Upper lobe of right lung (tissue), 1 donor: ENCODE measurements around the gene NAALADL1. TPM values are rescaled to one million over a fixed set of nuclear protein-coding genes. Genes with fewer than 3 reads are reported as not detected.

Experiments used
- ATAC-seq: fragments of 200-7000 bp; cut with Tn5 transposase; one replicate; pipeline ENCODE4 v1.9.1; 2020; ENCODE audit warnings: mild to moderate bottlenecking, moderate library complexity
- DNase-seq: peaks from one replicate; pipeline ENCODE4 v3.0.0-alpha.2; 2020
- H3K27ac ChIP-seq: fragments of 200-600 bp; one replicate; pipeline ENCODE4 v1.8.0; 2022
- H3K27me3 ChIP-seq: fragments of 200-600 bp; one replicate; pipeline ENCODE4 v1.8.0; 2022; ENCODE audit warnings: mild to moderate bottlenecking
- H3K36me3 ChIP-seq: fragments of 200-600 bp; one replicate; pipeline ENCODE4 v1.8.0; 2022
- H3K4me1 ChIP-seq: fragments of 200-600 bp; one replicate; pipeline ENCODE4 v1.8.0; 2022
- H3K4me3 ChIP-seq: fragments of 200-600 bp; one replicate; pipeline ENCODE4 v1.8.0; 2022; ENCODE audit warnings: mild to moderate bottlenecking
- H3K9me3 ChIP-seq: fragments of 200-600 bp; one replicate; pipeline ENCODE4 v1.8.0; 2022
- CTCF ChIP-seq: fragments of 200-600 bp; IDR thresholded peaks from one replicate; pipeline ENCODE4 v1.8.0; 2022; ENCODE audit warnings: antibody characterized with exemption
- intact Hi-C: fragments of 100-400 bp; cut with DNase I; formaldehyde crosslinking; loops from one replicate; pipeline ENCODE4 v1.11.0; 2022
- total RNA-seq: library from RNA; stranded (reverse); fragmentation: NEBNext Ultra II Directional; extraction: Animal tissue kit (Norgen Biotek cat#: 25700); gene quantifications from one replicate; pipeline ENCODE4 v1.2.1, GENCODE V29; 2021
- donor health status: DM: no; HTN: yes; CAD: no; lungs with severe emphysema.

NAALADL1 gene
- total RNA-seq, 1 donor from 2014 or later = 10.0 TPM

- Histone ChIP-seq H3K27me3 (no peaks in the 10 kb centered on the region), H3K4me1 (peaks cover 18% of the 10 kb centered on the region), H3K36me3 (peaks cover 19% of the 10 kb centered on the region), H3K4me3 (no peak overlapping the region), H3K27ac (no peak overlapping the region), H3K9me3 (no peaks in the 10 kb centered on the region)
- ATAC-seq (no peak), DNase-seq (no peak)
- intact Hi-C loops = no loop called here
- no peak for TF ChIP-seq CTCF
Observed at GRCh38 chr11:65016705-65017104, 41.6 kb downstream of the NAALADL1 start.

GRCh38 chr11:65014726-65015227 is 43.6 kb downstream of the NAALADL1 start:
- peak overlapping the region; percentile 87 for H3K4me3 ChIP-seq
- no peak for ATAC-seq
- peaks cover 18% of the 10 kb centered on the region for H3K4me1 ChIP-seq
- DNase-seq = no peak
- H3K27me3 ChIP-seq = no peaks in the 10 kb centered on the region
- intact Hi-C loops = no loop called here
- H3K27ac ChIP-seq = peak overlapping the region; percentile 98
- TF ChIP-seq CTCF = no peak
- H3K36me3 ChIP-seq = peaks cover 16% of the 10 kb centered on the region
- H3K9me3 ChIP-seq = no peaks in the 10 kb centered on the region

- peak; percentile 86 for TF ChIP-seq CTCF
- intact Hi-C loops = no loop called here
- DNase-seq (peak; percentile 96), ATAC-seq (peak; percentile 90)
- Histone ChIP-seq H3K9me3 (no peaks in the 10 kb centered on the region), H3K4me3 (peak within 1 kb of the TSS; percentile 87), H3K4me1 (peaks cover 18% of the 10 kb centered on the region), H3K36me3 (peaks cover 12% of the 10 kb centered on the region), H3K27ac (peak within 1 kb of the TSS; percentile 98), H3K27me3 (no peaks in the 10 kb centered on the region)
Observed at GRCh38 chr11:65013888-65014725, 44.2 kb downstream of the NAALADL1 start, which contains the start of gene ARL2. Gene ARL2, plus strand, starts transcription at chr11:65014160. Its CDS starts 48 bp downstream, at chr11:65014208.

GRCh38 chr11:65013130-65013887 is 45.0 kb downstream of the NAALADL1 start:
- H3K4me3 ChIP-seq = peak overlapping the region; percentile 87
- H3K36me3 ChIP-seq = peaks cover 5% of the 10 kb centered on the region
- peaks cover 18% of the 10 kb centered on the region for H3K4me1 ChIP-seq
- TF ChIP-seq CTCF = peak; percentile 72
- DNase-seq (peak; percentile 95), ATAC-seq (peak; percentile 92)
- H3K27ac ChIP-seq = peak overlapping the region; percentile 98
- H3K9me3 ChIP-seq = no peaks in the 10 kb centered on the region
- H3K27me3 ChIP-seq = no peaks in the 10 kb centered on the region
- intact Hi-C loops = no loop called here

- Histone ChIP-seq H3K27ac (no peak overlapping the region), H3K36me3 (no peaks in the 10 kb centered on the region), H3K4me1 (peaks cover 7% of the 10 kb centered on the region), H3K4me3 (no peak overlapping the region), H3K9me3 (no peaks in the 10 kb centered on the region), H3K27me3 (no peaks in the 10 kb centered on the region)
- no peak for TF ChIP-seq CTCF
- ATAC-seq (no peak), DNase-seq (no peak)
- intact Hi-C loops = no loop called here
Observed at GRCh38 chr11:65008873-65009272, 49.5 kb downstream of the NAALADL1 start.
